Activated T-cell treated with anti-CD3 and anti-CD28 coated beads, Interleukin-2, amount 50 U/mL, for 1 hour (primary cell): ENCODE measurements around the gene FKBP6.
"Not testable (repeated sequence)": the region's sequence is repeated elsewhere in the genome, so short reads cannot be mapped to it uniquely, and the experiment has no call there.

Experiments
- DNase-seq: peaks from one replicate; pipeline ENCODE4 v3.0.0-alpha.2; 2020

The FKBP6 gene

DNA sequence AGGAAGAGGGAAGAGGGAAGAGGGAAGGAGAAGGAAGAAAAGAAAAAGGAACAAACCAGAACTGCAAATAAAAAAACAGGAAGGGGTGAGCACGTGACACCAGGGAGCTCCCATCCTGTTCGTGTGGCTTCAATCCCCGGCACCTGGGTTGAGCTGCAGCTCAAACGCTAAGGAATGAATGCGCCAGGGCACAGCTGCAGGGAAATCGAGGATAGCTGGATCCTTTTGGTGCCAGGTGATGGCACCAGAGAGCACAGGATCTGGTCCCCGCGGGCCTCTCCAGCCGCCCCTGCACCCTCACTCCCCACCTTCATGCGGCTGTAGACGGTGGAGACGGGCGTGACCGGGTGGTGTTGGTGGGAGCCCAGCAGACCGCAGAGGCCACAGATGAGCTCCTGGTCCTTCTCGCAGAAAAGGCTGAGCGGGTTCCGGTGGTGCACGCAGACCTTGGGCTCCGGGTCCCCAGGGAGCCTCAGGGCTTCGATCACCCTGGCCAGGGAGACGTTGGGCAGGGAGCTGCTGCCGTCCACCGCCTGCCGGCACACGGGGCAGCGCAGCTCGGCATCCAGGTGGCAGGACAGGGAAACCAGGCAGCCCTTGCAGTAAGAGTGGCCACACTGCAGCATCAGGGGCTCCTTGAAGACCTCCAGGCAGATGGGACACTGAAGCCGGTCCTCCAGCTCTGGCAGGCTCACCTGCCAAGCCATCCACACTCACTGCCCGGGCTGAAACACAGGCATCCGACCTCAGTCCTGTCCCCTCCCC, 3.7 kb upstream of the FKBP6 start:
- DNase-seq, result peak; percentile 57

DNA sequence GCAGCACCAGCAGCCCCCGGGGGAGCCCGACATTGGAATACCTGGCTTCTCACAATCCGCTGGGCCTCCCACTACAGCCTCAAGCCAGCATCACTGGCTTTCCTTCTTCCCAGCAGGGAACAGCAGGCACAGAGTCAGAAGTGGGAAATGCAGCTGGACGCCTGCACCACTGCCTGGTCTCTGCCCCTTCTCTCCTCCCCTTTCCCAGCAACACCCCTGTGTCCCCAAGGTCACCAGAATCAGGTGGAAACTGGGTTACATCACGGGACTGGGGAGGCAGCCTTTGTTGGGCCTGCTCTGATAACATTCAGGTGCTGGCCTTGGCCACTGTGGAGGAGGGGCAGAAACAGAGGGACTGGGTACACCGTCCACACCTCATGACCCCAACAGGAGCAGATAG, 2.5 kb upstream of the FKBP6 start:
- not testable (repeated sequence) for DNase-seq

DNA sequence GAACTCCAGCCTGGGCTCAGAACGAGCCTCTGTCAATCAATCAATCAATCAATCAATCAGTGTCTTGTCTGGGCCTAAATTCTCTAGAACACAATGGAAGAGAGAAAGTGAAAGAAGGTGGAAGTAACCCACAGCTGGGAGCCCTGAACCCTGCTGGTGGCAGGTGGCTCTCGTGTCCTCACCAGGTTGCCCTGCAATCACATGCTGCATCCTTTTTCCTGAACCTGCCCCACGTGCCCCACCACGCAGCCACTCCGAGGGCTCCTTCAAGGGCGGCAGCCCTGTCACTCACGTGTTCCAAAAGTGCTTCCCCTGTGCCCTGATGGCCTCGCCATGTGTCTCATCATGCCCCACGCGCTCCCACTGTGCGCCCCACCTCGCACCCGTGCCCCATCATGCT, 512 bp upstream of the FKBP6 start:
- DNase-seq, result not testable (repeated sequence)

DNA sequence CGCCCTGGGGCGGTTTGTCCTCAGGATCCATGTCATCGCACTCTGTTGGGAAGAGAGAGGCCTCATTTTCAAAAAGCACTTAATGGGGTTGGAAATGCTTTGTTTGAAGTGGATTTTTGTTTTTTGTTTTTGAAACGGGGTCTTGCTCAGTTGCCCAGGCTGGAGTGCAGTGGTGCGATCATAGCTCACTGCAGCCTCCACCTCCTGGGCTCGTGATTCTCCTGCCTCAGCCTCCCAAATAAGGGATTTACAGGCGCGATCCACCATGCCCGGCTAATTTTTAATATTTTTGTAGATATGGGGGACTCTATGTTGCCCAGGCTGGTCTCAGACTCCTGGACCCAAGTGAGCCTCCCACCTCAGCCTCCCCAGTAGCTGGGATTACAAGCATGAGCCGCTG, 735 bp downstream of the FKBP6 start:
- no peak for DNase-seq

DNA sequence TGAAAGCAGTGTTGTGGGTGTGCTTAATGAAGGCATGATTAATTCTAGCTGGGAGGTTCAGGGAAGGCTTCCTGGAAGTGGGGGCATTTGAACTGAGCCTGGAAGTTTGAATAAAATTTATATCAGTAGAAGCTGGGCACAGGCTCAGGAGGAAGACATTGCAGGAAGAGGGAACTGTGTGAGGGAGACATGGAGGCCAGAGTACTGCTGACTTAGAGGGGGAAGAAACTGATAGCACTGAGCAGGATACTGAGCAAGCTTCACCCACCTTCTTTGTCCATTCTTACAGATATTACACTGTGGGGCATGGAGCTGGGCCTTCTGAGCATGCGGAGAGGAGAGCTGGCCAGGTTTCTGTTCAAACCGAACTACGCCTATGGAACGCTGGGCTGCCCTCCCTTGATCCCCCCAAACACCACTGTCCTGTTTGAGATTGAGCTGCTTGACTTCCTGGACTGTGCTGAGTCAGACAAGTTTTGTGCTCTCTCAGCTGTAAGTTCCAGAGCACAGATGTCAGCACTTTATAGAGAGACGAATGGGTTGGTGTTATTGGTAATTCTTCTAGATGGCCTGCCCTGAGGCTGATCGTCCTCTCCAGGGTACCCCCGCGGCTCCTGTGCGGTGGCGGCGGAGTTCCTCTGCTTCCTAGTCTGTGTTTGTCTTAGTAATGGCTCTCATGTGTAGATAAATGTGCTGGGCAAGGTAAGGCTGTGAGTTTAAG, 2.1 kb downstream of the FKBP6 start:
- no peak for DNase-seq

DNA sequence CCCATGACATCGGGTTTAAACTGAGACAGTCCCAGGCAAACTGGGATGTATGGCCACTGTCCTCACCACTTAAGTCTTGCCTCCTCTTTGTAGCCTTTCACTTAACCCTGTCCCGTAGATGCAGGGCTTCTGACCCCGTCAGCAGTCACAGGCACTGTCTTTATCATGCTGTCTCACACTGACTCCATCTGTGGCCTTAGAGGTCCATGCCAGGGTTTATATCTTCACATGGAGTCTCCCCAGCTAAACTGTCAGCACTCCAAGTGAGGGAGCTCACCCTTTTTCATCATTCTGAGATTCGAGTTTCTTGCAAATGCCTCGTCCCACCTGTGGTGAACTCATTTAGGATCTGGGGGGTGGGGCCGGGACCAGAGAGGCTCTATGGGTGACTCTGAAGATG, 2.8 kb downstream of the FKBP6 start:
- no peak for DNase-seq

DNA sequence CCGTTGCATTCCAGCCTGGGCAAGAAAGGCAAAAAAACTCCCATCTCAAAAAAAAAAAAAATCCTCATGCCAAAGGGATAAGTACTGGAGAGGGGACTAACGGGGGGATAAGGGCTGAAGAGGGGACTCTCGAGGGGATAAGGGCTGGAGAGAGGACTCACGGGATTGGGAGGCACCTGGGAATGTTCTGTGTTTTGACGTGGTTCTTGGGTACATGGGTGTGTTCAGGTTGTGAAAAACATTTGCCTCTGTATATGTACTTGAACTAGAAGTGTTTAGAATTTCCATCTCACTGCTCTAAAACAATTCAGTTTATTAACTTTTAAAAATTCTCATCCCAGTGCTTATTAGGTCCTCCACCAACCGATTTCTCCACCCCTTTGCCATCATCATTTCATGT, 4.5 kb downstream of the FKBP6 start:
- DNase-seq, result no peak

DNA sequence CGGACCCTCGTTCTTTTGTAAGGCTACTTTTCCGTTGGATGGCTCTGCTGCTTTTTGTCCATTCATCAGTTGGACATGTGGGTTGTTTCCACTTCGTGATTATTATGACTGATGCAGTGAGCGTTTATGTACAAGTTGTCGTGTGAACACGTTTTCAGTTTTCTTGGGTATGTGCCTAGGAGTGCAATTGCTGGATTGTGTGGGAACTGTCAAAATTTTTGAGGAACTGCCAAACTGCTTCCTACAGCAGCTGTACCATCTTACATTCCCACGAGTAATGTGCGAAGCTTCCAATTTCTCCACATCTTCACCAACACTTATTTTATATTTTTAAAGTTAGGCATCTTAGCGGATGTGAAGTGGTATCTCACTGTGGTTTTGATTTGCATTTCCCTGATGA, 10.4 kb downstream of the FKBP6 start:
- no peak for DNase-seq

DNA sequence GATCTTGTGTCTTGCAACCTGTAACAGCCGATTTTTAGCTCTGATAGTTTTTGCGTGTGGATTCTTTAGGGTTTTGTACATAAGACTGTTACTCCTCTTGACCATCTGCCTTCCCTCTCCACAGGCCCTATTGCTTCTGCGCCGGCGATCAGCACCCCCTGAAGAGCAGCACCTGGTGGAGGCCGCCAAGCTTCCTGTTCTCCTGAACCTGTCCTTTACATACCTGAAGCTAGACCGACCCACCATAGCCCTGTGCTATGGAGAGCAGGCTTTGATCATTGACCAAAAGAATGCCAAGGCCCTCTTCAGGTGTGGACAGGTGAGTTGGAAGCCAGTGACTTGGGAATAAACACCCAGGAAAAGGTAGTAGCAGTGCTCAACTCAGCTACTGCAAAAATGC, 12.6 kb downstream of the FKBP6 start:
- DNase-seq, result no peak

DNA sequence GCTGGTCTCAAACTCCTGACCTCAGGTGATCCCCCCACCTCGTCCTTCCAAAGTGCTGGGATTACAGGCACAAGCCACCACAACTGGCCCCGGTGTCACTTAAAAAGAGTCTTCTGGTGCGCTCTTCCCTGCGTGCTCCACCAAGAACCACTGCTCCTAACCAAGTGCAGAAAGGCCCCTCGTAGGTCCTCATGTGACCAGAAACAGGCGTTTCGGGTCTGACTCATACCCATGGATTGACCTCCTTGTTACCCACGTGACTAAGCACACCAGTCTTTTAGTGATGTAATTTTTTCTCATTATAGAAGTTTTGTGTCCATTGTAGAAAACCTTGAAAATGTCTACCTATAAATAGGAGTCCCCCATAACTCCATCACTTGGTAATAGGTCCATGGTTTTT, 13.9 kb downstream of the FKBP6 start:
- no peak for DNase-seq

DNA sequence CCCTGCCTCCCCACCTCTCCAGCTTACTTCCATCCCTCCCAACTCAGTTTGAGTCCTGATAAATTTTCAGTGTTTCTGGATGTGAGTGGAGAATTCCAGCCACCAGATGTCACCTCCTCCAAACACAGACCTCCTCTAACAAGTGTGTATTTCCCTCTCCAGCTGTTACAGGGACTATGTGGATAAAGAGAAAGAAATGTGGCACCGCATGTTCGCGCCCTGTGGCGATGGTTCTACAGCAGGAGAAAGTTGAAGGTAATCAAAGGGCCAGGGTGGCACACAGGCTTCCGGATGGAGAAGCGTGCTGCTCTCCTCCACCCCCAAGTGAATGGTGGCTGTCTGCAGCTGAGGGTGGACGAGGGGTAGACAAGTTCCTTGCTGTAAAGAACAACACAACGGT, 14.7 kb downstream of the FKBP6 start:
- no peak for DNase-seq

DNA sequence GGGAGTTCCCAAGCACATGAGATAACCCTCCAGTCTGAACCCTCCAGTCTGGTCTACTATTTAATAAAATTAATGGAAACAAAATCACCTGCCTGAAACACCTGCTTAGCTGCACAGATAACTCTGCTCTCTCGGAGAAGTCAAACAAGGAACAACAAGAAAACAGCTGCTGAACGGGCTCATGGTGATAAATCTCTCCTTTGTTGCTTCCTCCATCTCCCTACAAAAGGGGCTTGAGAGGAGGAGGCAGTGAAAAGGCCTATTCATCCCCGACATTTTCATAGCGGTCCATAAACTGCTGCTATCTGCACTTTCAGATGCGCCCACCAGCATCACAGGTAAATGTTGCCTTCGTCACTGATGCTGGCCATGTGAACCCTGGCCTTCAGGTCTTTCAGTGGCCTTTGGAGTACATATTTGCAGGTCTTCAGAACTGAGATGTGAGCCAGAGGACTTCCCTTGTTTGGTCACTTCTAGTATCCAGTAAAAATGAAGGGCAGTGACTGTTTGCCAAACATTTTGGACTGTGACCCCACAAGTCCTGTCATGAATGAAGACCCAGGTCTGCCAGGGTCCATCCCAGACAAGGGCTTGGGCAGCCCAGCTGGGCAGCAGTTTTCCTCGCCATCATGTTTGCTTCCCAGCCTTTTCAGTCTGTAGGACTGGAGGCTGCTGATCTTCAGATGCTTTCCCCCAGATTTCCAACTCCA, 15.9 kb downstream of the FKBP6 start:
- no peak for DNase-seq

DNA sequence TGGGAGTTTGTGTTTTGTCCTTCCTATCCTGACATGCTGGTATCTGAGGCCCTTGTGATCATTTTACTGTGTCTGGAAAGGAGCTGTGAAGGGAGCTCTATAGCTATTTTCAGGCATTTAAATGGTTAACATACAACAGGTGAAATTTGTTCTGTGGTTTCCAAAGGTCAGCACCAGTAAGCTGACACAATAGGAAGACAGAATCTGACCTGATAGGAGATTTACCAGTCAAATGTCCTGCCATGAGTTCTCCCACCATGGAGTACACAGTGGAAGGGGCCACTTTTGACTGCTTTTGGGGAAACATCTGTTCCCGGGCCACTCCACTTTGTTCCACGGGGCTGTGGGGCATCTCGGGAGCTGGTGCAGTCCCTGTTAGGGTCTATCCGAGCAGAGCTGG, 17.6 kb downstream of the FKBP6 start:
- DNase-seq, result no peak

DNA sequence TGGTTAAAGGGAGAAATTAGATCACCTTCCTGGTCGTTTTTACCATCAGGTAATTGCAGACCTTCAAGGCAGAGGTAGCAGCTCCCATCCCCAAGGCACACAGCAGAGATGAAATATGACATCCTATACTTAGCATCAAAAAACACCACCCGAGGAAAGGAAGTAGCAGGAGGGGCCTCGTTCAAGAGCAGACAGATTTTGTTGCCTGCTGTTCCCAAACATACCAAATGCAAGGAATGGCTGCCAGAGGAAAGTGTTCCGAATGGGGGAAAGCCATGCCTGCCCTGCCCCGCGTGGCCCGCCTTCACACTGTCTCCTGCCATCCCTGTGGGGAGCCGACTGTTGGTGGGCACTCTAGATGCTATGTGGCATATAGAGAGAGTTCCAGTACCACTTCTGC, 18.0 kb downstream of the FKBP6 start:
- no peak for DNase-seq

DNA sequence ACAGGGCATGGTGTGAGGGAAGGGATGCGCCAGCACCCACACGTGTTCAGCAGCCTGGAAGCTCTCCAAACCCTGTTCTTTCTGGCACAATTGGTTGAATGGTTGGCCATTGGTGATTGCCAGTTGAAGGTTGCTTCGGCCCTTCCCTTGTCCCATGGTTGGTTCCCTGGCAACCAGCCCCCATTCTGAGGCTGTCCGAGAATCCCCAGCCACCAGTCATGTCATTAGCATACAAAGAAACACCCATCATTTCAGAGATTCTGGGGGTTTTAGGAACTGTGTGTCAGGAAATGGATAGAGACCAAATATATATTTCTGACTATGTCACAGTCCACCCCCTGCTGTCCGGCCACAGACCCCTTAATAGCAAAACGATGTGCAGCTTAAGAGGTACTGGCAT, 21.8 kb downstream of the FKBP6 start:
- no peak for DNase-seq

DNA sequence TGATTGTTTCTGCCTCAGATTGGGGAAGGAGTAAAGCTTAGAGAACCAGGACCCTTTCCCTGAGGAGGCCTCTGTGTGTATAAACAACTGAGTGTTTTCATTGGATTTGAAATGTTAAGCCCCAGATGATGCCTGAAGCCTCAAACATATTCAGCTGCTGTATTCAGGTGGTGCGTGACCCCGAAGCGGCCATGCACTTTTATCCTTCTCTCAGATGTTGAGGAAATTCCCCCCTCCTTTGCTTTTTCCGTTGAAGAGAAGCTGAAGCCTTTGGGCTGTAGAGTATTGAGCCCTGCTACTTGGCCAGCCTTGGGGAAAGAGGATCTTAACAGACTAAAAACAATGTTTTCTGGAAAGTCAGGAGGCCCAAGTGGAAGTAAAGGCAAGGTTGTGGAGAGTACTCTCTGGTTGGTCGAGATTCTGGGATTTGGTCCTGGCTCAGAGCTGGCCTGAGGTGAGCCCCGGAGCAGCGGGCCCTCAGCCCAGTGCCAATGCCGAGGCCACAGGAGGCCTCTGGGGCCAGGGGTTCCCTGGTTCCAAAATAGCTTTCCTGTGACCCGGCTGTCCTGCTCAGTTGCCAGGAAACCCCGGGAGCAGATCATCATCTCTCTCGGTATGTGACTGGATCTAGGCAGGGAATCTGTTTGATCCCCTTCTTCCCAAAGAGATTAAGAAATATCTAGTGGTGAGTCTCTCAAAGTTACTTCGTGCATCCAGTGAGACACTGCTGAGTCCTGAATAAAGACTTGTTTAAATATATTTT, 22.5 kb downstream of the FKBP6 start:
- DNase-seq, result no peak

DNA sequence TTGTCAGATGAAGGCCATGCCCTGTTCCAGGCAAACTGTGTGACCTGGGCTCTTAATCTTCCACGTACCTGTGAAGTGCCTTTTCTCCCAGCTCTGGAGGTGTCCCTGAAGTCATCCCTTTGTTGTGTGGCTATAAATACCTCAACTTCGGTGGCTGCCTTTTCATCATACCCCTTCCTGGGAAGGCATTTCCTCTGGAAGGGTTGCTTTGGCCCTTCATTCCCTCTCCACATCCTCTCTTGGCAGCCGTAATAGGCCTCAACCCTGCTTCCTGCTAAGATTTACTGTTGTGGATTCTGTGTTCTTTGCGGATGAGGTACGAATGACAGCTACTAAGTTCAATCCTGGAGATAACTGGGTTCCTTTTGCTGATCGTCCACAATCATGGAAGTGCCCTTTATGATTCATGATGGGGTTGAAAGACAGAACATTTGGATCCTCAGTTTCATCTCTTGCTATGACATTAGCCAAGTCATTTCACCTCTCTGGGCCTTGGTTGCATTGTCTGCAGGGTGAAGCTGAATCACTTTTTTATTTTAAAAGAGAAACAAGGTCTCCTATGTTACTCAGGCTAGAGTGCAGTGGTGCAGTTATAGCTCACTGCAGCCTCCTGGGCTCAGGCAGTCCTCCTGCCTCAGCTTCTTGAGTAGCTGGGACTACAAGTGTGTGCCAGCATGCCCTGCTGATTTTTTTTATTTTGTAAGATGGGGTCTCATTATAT, 23.6 kb downstream of the FKBP6 start:
- no peak for DNase-seq

DNA sequence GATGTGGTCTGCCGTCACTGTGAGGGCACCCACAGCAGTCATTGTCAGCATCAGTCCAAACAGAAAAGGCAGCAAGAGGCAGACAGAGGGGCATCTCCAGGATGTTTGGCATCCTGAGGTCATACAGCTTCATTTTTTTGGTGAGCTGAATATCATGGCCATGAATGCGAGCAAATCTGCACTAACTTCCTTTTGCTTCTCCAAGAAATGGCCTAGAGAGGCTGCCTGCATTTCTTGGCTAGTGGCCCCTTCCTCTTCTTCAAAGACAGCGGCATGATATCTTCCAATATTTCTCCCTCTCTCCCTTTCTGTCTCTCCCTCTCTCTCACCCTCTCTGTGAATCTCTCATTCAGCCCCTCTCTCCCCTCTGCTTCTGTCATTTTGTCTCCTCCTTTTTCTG, 24.8 kb downstream of the FKBP6 start:
- DNase-seq, result no peak

DNA sequence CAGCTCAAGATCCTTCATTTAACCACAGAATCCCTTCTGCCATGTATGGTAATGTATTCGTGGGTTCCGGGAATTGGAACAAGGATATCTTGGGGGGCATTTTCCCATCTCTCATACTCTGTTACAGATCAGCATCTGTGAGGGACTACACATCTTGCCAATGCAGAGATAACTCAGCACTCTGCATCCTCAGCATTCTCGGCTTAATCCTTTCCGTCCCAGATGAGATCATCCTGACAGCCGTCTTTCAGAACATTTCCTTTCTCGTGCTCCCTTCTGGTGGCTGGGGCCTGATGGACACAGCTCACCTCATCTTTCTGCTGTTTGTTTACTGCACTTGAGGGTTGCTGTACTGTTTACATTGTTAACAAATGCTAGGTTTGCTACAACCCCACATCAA, 25.3 kb downstream of the FKBP6 start:
- no peak for DNase-seq

DNA sequence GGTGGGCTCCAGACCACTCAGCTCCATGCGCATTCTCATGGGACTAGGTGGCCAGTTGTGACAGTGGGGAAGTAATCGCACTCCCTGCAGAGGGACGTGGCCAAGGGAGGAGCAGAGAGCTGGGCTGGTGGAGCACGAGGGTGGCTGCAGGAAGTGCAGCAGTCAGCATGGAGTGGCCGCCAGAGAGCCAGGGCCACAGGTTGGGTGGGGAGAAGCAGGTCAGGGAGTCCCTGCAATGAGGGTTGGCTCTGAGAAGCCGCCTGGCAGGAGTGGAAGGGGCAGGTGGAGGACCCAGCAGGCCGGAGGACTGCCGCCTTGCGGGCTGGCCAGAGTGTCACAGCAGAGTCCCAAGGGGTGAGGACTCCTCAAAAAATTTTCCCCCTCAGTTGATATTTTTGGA, 26.2 kb downstream of the FKBP6 start:
- no peak for DNase-seq

DNA sequence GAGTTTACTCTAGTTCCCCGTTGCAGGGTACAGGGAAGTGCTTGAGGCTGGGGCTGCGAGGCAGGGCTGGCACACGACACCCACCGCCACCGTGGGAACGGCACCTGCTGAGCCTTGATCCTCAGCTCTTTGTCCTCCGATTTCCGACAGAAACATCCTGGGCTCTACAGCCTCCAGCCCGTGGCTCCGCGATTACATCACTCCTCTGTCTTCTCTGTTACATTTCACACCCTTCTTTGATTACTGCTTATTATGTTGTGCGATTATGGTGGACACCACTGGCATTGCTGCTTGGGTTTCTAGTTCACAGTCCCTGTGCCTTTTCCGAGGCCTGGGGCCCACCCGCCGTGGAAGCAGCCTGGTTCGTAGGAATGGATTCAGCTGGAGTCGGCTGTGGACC, 26.9 kb downstream of the FKBP6 start:
- no peak for DNase-seq

DNA sequence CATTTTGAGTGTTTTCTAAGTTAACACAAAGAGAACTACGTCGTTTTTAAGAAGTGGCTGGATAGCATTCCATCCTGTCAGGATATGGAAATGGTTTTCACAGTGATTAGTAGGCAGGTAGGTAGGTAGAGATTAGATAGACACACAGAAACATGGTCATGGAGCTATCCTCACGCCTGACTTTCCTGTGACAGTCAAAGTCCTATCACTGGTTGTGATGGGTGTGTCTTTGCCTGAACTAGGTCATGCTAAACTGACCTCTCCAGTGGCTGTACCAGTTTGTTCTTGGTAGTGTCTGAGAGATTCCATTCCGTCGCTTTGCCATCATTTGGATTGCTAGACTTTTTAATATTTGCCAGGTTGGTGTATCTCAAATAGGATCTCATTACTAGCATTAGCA, 28.2 kb downstream of the FKBP6 start:
- DNase-seq, result no peak
